WTC11 (cell line): ENCODE results near the gene SMIM24. TPM values are rescaled to one million over a fixed set of nuclear protein-coding genes. Genes with fewer than 3 reads are reported as not detected.

Experiments used
- ATAC-seq: fragments of 200-7000 bp; cut with Tn5 transposase; 2 replicates; pipeline ENCODE4 v1.10.0; 2021; ENCODE audit warnings: mild to moderate bottlenecking, moderate library complexity
- CTCF ChIA-PET: fragments of 300-600 bp; sonication (Branson Sonifier 250); formaldehyde crosslinking; loops from one replicate; lab custom pipeline; 2021; ENCODE audit warnings: antibody characterized with exemption; lab: Charles Lee
- POLR2A ChIA-PET: fragments of 350-600 bp; sonication (Branson Sonifier 250); formaldehyde crosslinking; loops from one replicate; lab custom pipeline; 2021; ENCODE audit warnings: antibody characterized with exemption; lab: Charles Lee
- DNase-seq: peaks from one replicate; pipeline ENCODE4 v3.0.0; 2021; ENCODE audit warnings: low spot score
- H3K27ac Mint-ChIP-seq: 2 replicates; pipeline ENCODE4 v1.8.0; 2021; ENCODE audit warnings: mixed read lengths
- H3K27me3 Mint-ChIP-seq: 2 replicates; pipeline ENCODE4 v1.8.0; 2021; ENCODE audit warnings: low read depth, mild to moderate bottlenecking, moderate library complexity, mixed read lengths
- H3K36me3 Mint-ChIP-seq: 2 replicates; pipeline ENCODE4 v1.8.0; 2021; ENCODE audit warnings: mixed read lengths
- H3K4me1 Mint-ChIP-seq: 2 replicates; pipeline ENCODE4 v1.8.0; 2022; ENCODE audit warnings: mixed read lengths
- H3K4me3 Mint-ChIP-seq: 2 replicates; pipeline ENCODE4 v1.8.0; 2021; ENCODE audit warnings: mild to moderate bottlenecking, moderate library complexity, mixed read lengths
- H3K9me3 Mint-ChIP-seq: 2 replicates; pipeline ENCODE4 v1.8.0; 2021; ENCODE audit warnings: mixed read lengths
- CBFB ChIP-seq: sonication (generic); formaldehyde crosslinking; IDR thresholded peaks from 2 replicates; pipeline ENCODE4 v1.8.1; 2022; ENCODE audit warnings: mild to moderate bottlenecking, low read depth, missing genetic modification reagents
- NFATC4 ChIP-seq: fragments of 250-450 bp; sonication (Bioruptor Pico); IDR thresholded peaks from 2 replicates; pipeline ENCODE4 v1.9.0; 2021; ENCODE audit warnings: mild to moderate bottlenecking
- OVOL2 ChIP-seq: fragments of 250-450 bp; sonication (Bioruptor Pico); IDR thresholded peaks from 2 replicates; pipeline ENCODE4 v1.9.0; 2021; ENCODE audit warnings: mild to moderate bottlenecking, borderline replicate concordance
- RORB ChIP-seq: fragments of 250-450 bp; sonication (Bioruptor Pico); IDR thresholded peaks from 2 replicates; pipeline ENCODE4 v1.9.0; 2021; ENCODE audit warnings: mild to moderate bottlenecking
- SOX15 ChIP-seq: fragments of 250-450 bp; sonication (Bioruptor Pico); IDR thresholded peaks from 2 replicates; pipeline ENCODE4 v1.9.0; 2021; ENCODE audit warnings: mild to moderate bottlenecking
- SP1 ChIP-seq: sonication (generic); formaldehyde crosslinking; conservative IDR thresholded peaks from 2 replicates; pipeline ENCODE4 v1.8.1; 2022; ENCODE audit warnings: missing genetic modification reagents
- ZNF263 ChIP-seq: sonication (generic); formaldehyde crosslinking; IDR thresholded peaks from 2 replicates; pipeline ENCODE4 v1.8.1; 2022; ENCODE audit warnings: low read depth, mild to moderate bottlenecking, moderate library complexity, missing genetic modification reagents
- ZNF416 ChIP-seq: fragments of 250-450 bp; sonication (Bioruptor Pico); IDR thresholded peaks from 2 replicates; pipeline ENCODE4 v1.9.0; 2021; ENCODE audit warnings: mild to moderate bottlenecking, inconsistent platforms
- ZNF671 ChIP-seq: fragments of 250-450 bp; sonication (Bioruptor Pico); IDR thresholded peaks from 2 replicates; pipeline ENCODE4 v1.8.0; 2021; ENCODE audit warnings: mild to moderate bottlenecking
- total RNA-seq: library from RNA; stranded (reverse); gene quantifications from 3 replicates; pipeline ENCODE4 v1.2.3, GENCODE V29; 2021
- TF ChIP-seq, protein P1 (sequence below): sonication (generic); formaldehyde crosslinking; IDR thresholded peaks from 2 replicates; pipeline ENCODE4 v1.8.0; 2022; ENCODE audit warnings: mild to moderate bottlenecking, missing genetic modification reagents
- TF ChIP-seq, protein P2 (sequence below): fragments of 250-450 bp; sonication (Bioruptor Pico); IDR thresholded peaks from 2 replicates; pipeline ENCODE4 v1.9.0; 2021; ENCODE audit warnings: mild to moderate bottlenecking
- TF ChIP-seq, protein P3 (sequence below): fragments of 250-450 bp; sonication (Bioruptor Pico); conservative IDR thresholded peaks from 2 replicates; pipeline ENCODE4 v1.9.0; 2021; ENCODE audit warnings: mild to moderate bottlenecking
- TF ChIP-seq, protein P4 (sequence below): sonication (generic); formaldehyde crosslinking; IDR thresholded peaks from 2 replicates; pipeline ENCODE4 v1.8.1; 2022; ENCODE audit warnings: missing genetic modification reagents, borderline replicate concordance
- TF ChIP-seq, protein P5 (sequence below): sonication (generic); formaldehyde crosslinking; IDR thresholded peaks from 2 replicates; pipeline ENCODE4 v1.8.0; 2022; ENCODE audit warnings: mild to moderate bottlenecking, missing genetic modification reagents
- TF ChIP-seq, protein P6 (sequence below): sonication (generic); formaldehyde crosslinking; IDR thresholded peaks from 2 replicates; pipeline ENCODE4 v1.8.1; 2023; ENCODE audit warnings: mild to moderate bottlenecking, missing genetic modification reagents
- TF ChIP-seq, protein P7 (sequence below): sonication (generic); formaldehyde crosslinking; IDR thresholded peaks from 2 replicates; pipeline ENCODE4 v1.8.1; 2023; ENCODE audit warnings: mild to moderate bottlenecking, moderate library complexity, missing genetic modification reagents
- TF ChIP-seq, protein P8 (sequence below): sonication (generic); formaldehyde crosslinking; IDR thresholded peaks from 2 replicates; pipeline ENCODE4 v1.8.0; 2022; ENCODE audit warnings: mild to moderate bottlenecking, missing genetic modification reagents
- TF ChIP-seq, protein P9 (sequence below): fragments of 250-450 bp; sonication (Bioruptor Pico); IDR thresholded peaks from 2 replicates; pipeline ENCODE4 v2.1.2; 2022; ENCODE audit warnings: mild to moderate bottlenecking, moderate library complexity
- TF ChIP-seq, protein P10 (sequence below): sonication (generic); formaldehyde crosslinking; IDR thresholded peaks from 2 replicates; pipeline ENCODE4 v1.8.0; 2023; ENCODE audit warnings: missing genetic modification reagents

Gene SMIM24
- total RNA-seq, 1 experiment from 2014 or later = 2.8 TPM

DNA sequence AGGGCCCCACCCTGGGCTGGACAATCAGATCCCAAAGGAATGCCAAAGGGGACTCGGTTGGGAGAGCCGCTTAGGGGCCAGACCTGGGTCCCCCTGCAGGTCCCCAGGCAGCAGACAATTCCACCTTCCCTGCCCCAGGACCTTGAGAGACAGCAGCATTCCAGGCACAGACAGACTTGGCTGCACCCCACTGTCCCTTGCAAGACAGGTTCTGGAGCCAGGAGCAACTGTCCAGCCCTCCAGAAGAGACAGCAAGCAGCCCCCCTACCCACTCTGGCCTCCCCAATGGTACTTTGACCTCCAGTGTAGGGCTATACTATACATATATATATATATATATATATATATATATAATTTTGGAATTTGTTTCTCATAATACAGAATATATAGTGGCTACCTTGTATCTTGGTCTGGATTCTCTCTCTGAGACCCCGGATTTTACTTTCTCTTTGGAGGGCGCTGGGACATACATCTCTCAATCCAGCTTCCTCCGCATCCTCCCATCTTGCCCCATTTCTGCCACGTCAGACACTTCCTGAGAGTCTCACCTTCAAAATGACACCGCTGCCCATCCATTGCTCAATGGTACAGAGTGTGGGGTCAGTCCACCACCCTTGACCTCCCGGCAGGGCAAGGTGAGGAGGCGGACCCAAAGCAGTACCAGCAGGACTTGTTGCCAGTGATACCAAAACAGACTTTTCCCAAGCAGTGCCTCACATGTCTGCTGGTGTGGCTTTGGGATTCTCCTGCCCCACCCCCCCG, 12.7 kb downstream of the SMIM24 start:
- Mint-ChIP-seq H3K4me3 (no peak overlapping the region), H3K9me3 (peaks cover 8% of the 10 kb centered on the region), H3K4me1 (peaks cover 6% of the 10 kb centered on the region), H3K27ac (no peak overlapping the region), H3K27me3 (peaks cover 69% of the 10 kb centered on the region), H3K36me3 (peaks cover 5% of the 10 kb centered on the region)
- DNase-seq (no peak), ATAC-seq (no peak)
- ChIA-PET CTCF (no interaction called here), POLR2A (interaction anchor here (0.7 kb wide), 1 partner anchor 12 kb away, joined by 4 read pairs; no protein-coding TSS in a partner anchor)
- TF ChIP-seq, protein P1, sequence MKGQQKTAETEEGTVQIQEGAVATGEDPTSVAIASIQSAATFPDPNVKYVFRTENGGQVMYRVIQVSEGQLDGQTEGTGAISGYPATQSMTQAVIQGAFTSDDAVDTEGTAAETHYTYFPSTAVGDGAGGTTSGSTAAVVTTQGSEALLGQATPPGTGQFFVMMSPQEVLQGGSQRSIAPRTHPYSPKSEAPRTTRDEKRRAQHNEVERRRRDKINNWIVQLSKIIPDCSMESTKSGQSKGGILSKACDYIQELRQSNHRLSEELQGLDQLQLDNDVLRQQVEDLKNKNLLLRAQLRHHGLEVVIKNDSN (CRISPR knock-in tag) = no peak
- TF ChIP-seq SOX15 (CRISPR knock-in tag) = no peak
- TF ChIP-seq RORB = no peak
- TF ChIP-seq, protein P2, sequence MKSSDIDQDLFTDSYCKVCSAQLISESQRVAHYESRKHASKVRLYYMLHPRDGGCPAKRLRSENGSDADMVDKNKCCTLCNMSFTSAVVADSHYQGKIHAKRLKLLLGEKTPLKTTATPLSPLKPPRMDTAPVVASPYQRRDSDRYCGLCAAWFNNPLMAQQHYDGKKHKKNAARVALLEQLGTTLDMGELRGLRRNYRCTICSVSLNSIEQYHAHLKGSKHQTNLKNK = no peak
- TF ChIP-seq, protein P3, sequence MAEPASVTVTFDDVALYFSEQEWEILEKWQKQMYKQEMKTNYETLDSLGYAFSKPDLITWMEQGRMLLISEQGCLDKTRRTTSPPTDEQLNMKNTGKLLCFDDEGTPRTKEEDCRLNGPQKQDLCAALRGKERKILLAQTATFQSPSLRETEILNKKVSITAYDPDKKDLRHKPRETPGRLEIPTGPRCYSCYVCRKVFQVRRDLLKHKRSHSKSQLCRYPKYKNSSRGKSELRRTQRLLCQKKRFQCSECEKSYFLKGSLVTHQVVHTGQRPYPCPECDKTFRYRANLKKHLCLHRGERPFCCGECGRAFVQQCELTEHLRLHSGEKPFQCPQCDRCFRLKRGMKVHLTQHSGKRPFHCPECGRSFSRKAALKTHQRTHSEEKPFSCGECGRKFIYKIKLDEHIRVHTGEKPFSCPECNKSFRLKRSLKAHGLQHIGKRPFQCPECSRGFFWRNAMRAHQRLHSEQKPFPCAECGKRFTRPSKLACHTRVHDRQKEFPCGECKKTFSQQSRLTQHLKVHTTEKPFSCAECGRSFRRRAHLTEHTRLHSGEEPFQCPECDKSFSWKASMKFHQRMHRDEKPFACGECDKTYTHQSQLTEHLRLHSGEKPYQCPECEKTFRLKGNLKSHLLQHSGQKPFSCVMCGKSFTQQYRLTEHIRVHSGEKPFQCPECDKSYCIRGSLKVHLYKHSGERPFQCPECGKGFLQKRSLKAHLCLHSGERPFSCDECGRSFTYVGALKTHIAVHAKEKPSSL (CRISPR knock-in tag) = no peak
- TF ChIP-seq SP1 (CRISPR knock-in tag) = no peak
- no peak for TF ChIP-seq ZNF263
- TF ChIP-seq, protein P4, sequence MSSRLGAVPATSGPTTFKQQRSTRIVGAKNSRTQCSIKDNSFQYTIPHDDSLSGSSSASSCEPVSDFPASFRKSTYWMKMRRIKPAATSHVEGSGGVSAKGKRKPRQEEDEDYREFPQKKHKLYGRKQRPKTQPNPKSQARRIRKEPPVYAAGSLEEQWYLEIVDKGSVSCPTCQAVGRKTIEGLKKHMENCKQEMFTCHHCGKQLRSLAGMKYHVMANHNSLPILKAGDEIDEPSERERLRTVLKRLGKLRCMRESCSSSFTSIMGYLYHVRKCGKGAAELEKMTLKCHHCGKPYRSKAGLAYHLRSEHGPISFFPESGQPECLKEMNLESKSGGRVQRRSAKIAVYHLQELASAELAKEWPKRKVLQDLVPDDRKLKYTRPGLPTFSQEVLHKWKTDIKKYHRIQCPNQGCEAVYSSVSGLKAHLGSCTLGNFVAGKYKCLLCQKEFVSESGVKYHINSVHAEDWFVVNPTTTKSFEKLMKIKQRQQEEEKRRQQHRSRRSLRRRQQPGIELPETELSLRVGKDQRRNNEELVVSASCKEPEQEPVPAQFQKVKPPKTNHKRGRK = no peak
- TF ChIP-seq, all 79 proteins: peak for 0

DNA sequence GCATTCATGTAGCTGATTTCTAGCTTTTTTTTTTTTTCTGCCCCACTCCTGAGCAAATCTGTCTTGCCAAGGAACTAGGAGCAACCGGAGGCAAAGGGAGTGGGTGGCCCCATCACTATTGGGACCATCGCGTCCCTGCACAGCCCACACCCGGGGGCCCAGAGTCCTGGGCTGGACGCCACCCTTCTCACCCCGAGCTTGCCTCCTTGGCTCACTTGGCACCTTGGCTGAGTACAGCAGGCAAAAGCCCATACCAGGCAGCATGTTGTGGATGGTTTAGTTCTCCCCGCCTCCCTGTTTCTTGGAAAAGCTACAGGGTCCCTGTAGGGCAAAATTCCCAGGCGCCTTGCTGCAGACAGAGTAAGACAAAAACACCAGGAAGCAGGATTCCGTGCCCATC, 13.7 kb downstream of the SMIM24 start:
- CTCF ChIA-PET = interaction anchor here (0.7 to 1.0 kb wide), 4 partner anchors 13 to 600 kb away, joined by 3 to 4 read pairs (median 3); partner anchors contain the start of gene ZNF556
- no peak for ATAC-seq
- peaks cover 7% of the 10 kb centered on the region for H3K4me1 Mint-ChIP-seq
- H3K36me3 Mint-ChIP-seq = peaks cover 5% of the 10 kb centered on the region
- POLR2A ChIA-PET = interaction anchor here (0.7 kb wide), 1 partner anchor 56 kb away, joined by 4 read pairs; no protein-coding TSS in a partner anchor
- TF ChIP-seq NFATC4 (CRISPR knock-in tag) (no peak), ZNF671 (CRISPR knock-in tag) (no peak), ZNF263 (no peak), CBFB (no peak), ZNF416 (CRISPR knock-in tag) (no peak), OVOL2 (no peak)
- TF ChIP-seq, protein P5, sequence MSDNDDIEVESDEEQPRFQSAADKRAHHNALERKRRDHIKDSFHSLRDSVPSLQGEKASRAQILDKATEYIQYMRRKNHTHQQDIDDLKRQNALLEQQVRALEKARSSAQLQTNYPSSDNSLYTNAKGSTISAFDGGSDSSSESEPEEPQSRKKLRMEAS (CRISPR knock-in tag) = no peak
- TF ChIP-seq, protein P6, sequence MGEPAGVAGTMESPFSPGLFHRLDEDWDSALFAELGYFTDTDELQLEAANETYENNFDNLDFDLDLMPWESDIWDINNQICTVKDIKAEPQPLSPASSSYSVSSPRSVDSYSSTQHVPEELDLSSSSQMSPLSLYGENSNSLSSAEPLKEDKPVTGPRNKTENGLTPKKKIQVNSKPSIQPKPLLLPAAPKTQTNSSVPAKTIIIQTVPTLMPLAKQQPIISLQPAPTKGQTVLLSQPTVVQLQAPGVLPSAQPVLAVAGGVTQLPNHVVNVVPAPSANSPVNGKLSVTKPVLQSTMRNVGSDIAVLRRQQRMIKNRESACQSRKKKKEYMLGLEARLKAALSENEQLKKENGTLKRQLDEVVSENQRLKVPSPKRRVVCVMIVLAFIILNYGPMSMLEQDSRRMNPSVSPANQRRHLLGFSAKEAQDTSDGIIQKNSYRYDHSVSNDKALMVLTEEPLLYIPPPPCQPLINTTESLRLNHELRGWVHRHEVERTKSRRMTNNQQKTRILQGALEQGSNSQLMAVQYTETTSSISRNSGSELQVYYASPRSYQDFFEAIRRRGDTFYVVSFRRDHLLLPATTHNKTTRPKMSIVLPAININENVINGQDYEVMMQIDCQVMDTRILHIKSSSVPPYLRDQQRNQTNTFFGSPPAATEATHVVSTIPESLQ (CRISPR knock-in tag) = no peak
- TF ChIP-seq, protein P7, sequence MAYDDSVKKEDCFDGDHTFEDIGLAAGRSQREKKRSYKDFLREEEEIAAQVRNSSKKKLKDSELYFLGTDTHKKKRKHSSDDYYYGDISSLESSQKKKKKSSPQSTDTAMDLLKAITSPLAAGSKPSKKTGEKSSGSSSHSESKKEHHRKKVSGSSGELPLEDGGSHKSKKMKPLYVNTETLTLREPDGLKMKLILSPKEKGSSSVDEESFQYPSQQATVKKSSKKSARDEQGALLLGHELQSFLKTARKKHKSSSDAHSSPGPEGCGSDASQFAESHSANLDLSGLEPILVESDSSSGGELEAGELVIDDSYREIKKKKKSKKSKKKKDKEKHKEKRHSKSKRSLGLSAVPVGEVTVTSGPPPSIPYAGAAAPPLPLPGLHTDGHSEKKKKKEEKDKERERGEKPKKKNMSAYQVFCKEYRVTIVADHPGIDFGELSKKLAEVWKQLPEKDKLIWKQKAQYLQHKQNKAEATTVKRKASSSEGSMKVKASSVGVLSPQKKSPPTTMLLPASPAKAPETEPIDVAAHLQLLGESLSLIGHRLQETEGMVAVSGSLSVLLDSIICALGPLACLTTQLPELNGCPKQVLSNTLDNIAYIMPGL (CRISPR knock-in tag) = no peak
- TF ChIP-seq, protein P8, sequence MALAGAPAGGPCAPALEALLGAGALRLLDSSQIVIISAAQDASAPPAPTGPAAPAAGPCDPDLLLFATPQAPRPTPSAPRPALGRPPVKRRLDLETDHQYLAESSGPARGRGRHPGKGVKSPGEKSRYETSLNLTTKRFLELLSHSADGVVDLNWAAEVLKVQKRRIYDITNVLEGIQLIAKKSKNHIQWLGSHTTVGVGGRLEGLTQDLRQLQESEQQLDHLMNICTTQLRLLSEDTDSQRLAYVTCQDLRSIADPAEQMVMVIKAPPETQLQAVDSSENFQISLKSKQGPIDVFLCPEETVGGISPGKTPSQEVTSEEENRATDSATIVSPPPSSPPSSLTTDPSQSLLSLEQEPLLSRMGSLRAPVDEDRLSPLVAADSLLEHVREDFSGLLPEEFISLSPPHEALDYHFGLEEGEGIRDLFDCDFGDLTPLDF (CRISPR knock-in tag) = no peak
- TF ChIP-seq, protein P9, sequence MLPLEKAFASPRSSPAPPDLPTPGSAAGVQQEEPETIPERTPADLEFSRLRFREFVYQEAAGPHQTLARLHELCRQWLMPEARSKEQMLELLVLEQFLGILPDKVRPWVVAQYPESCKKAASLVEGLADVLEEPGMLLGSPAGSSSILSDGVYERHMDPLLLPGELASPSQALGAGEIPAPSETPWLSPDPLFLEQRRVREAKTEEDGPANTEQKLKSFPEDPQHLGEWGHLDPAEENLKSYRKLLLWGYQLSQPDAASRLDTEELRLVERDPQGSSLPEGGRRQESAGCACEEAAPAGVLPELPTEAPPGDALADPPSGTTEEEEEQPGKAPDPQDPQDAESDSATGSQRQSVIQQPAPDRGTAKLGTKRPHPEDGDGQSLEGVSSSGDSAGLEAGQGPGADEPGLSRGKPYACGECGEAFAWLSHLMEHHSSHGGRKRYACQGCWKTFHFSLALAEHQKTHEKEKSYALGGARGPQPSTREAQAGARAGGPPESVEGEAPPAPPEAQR (CRISPR knock-in tag) = no peak
- TF ChIP-seq, protein P10, sequence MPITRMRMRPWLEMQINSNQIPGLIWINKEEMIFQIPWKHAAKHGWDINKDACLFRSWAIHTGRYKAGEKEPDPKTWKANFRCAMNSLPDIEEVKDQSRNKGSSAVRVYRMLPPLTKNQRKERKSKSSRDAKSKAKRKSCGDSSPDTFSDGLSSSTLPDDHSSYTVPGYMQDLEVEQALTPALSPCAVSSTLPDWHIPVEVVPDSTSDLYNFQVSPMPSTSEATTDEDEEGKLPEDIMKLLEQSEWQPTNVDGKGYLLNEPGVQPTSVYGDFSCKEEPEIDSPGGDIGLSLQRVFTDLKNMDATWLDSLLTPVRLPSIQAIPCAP = no peak
- H3K9me3 Mint-ChIP-seq = peaks cover 8% of the 10 kb centered on the region
- H3K4me3 Mint-ChIP-seq = no peak overlapping the region
- no peak for DNase-seq
- peaks cover 79% of the 10 kb centered on the region for H3K27me3 Mint-ChIP-seq
- no peak overlapping the region for H3K27ac Mint-ChIP-seq
